Body of pancreas (tissue), 4 donors: ENCODE data around the gene KRTAP9-9. TPM values are rescaled to one million over a fixed set of nuclear protein-coding genes. Genes with fewer than 3 reads are reported as not detected.
"Not testable (repeated sequence)": the region's sequence is repeated elsewhere in the genome, so short reads cannot be mapped to it uniquely, and the experiment has no call there.

Experiments
- ATAC-seq: fragments of 150-250 bp; one replicate; pipeline ENCODE4 v1.9.1; 2016
- DNase-seq, 4 donors: peaks; one replicate each; pipeline ENCODE4 v3.0.0-alpha.2; 2019
- H3K27ac ChIP-seq, 4 donors: fragments of 200-600 bp; sonication (generic); 1 replicate in 3 of 4; 2 replicates in 1 of 4; pipeline versions ENCODE4 v1.5.1 to v1.6.1; 2016 to 2019; ENCODE audit warnings: mild to moderate bottlenecking in 1 of 4, mixed read lengths in 1 of 4, moderate library complexity in 1 of 4
- H3K27me3 ChIP-seq, 2 donors: fragments of 200-600 bp; sonication (generic); one replicate each; pipeline ENCODE4 v1.6.0; 2016; ENCODE audit warnings: mild to moderate bottlenecking in 1 of 2
- H3K36me3 ChIP-seq, 2 donors: fragments of 200-600 bp; sonication (generic); replicated peaks in 1 of 2; 2 replicates each; pipeline ENCODE4 v1.5.1; 2016; ENCODE audit warnings: low read depth in 2 of 2; ENCODE audit not compliant: insufficient read depth in 1 of 2
- H3K4me1 ChIP-seq: fragments of 200-600 bp; sonication (generic); one replicate; pipeline ENCODE4 v1.6.0; 2016
- H3K4me3 ChIP-seq, 2 donors: fragments of 200-600 bp; sonication (generic); 1 replicate in 1 of 2; 2 replicates in 1 of 2; pipeline ENCODE4 v1.5.1; 2016 to 2019
- H3K9me3 ChIP-seq, 3 donors: fragments of 200-600 bp; sonication (generic); 1 replicate in 2 of 3; 2 replicates in 1 of 3; pipeline ENCODE4 v1.5.1; 2016
- CTCF ChIP-seq, 7 experiments: fragments of 450-650 bp in 4 of 7; fragments of 200-600 bp in 3 of 7; sonication (generic) in 3 of 7; IDR thresholded peaks; one replicate each; pipeline ENCODE4 v1.5.1; 2016 to 2019; ENCODE audit warnings: antibody characterized with exemption in 7 of 7
- POLR2A ChIP-seq, 3 donors: fragments of 450-650 bp; IDR thresholded peaks; one replicate each; pipeline ENCODE4 v1.6.1; 2016; ENCODE audit warnings: antibody characterized with exemption in 3 of 3, mild to moderate bottlenecking in 2 of 3
- WGBS, 2 donors: methylation state at CpG; one replicate each; pipeline ENCODE4 v1.1.5; 2017; 5-methylcytosine and 5-hydroxymethylcytosine counted together
- intact Hi-C: fragments of 100-400 bp; cut with DNase I; formaldehyde crosslinking; loops from one replicate; pipeline ENCODE4 v1.15.1; 2023
- total RNA-seq, 2 donors: library from RNA; depleted of rRNA; stranded (reverse); fragments of >200 nt; gene quantifications; one replicate each; pipeline ENCODE4 v1.1.0, GENCODE V29; 2016

Gene KRTAP9-9
- not detected for total RNA-seq

- WGBS, 2 donors: 46 to 68% methylated on average over 4 of the region's 5 CpGs
- H3K27ac ChIP-seq: not testable (repeated sequence)
Measured at GRCh38 chr17:41255381-41256290, at the start of gene KRTAP9-9. TSS of gene KRTAP9-9 (plus strand) at chr17:41255384.

GRCh38 chr17:41211845-41212466 is 43.2 kb upstream of the KRTAP9-9 start:
- no peak for ATAC-seq
- no peak for DNase-seq
- Histone ChIP-seq H3K36me3 (no peaks in the 10 kb centered on the region), H3K4me3 (no peak overlapping the region), H3K27ac (no peak overlapping the region), H3K27me3 (no peaks in the 10 kb centered on the region), H3K4me1 (no peaks in the 10 kb centered on the region), H3K9me3 (no peaks in the 10 kb centered on the region)
- TF ChIP-seq POLR2A (IDR thresholded peaks at IDR 0.05): no peak
- no peak for TF ChIP-seq CTCF (IDR thresholded peaks at IDR 0.05)
- intact Hi-C loops: no loop called here
- WGBS, 2 donors: 21 to 43% methylated on average over 1 of the region's 1 CpG

More at GRCh38 chr17:41255381-41256290, at the start of gene KRTAP9-9:
- ATAC-seq, intact Hi-C loops, H3K4me1 ChIP-seq, DNase-seq, H3K9me3 ChIP-seq, H3K27me3 ChIP-seq, H3K4me3 ChIP-seq, H3K36me3 ChIP-seq: not testable (repeated sequence)

GRCh38 chr17:41212524-41213169 is 42.5 kb upstream of the KRTAP9-9 start:
- no peak overlapping the region for H3K27ac ChIP-seq
- H3K27me3 ChIP-seq: no peaks in the 10 kb centered on the region
- H3K36me3 ChIP-seq: no peaks in the 10 kb centered on the region
- no peaks in the 10 kb centered on the region for H3K4me1 ChIP-seq
- intact Hi-C loops: no loop called here
- WGBS, 2 donors: 49 to 57% methylated on average over 6 to 7 of the region's 7 CpGs
- DNase-seq (no peak), ATAC-seq (no peak)
- no peak for TF ChIP-seq POLR2A (IDR thresholded peaks at IDR 0.05)
- no peak for TF ChIP-seq CTCF (IDR thresholded peaks at IDR 0.05)
- H3K4me3 ChIP-seq: no peak overlapping the region
- H3K9me3 ChIP-seq: no peaks in the 10 kb centered on the region

GRCh38 chr17:41215681-41216080 is 39.5 kb upstream of the KRTAP9-9 start:
- WGBS, 2 donors: 36 to 63% methylated on average over 1 of the region's 1 CpG
- intact Hi-C loops: no loop called here

More at GRCh38 chr17:41215681-41216080, 39.5 kb upstream of the KRTAP9-9 start:
- ATAC-seq (no peak), DNase-seq (no peak)
- TF ChIP-seq CTCF (IDR thresholded peaks at IDR 0.05) (no peak), POLR2A (IDR thresholded peaks at IDR 0.05) (no peak)
- no peaks in the 10 kb centered on the region for H3K4me1 ChIP-seq
- no peak overlapping the region for H3K4me3 ChIP-seq
- no peaks in the 10 kb centered on the region for H3K9me3 ChIP-seq
- no peaks in the 10 kb centered on the region for H3K27me3 ChIP-seq
- no peak overlapping the region for H3K27ac ChIP-seq
- no peaks in the 10 kb centered on the region for H3K36me3 ChIP-seq
